AG04449 (cell line): ENCODE data around the gene PROZ.
A peak's percentile ranks its signal among the peaks of the same experiment; 100 is the strongest.

Experiments used
- CTCF ChIA-PET: fragments of 350-600 bp; formaldehyde crosslinking; extraction: SDS; loops from one replicate; lab custom pipeline; 2021; ENCODE audit warnings: antibody characterized with exemption; lab: Yijun Ruan, JAX
- POLR2A ChIA-PET: fragments of 400-600, 350-600 bp; formaldehyde crosslinking; extraction: SDS; loops from one replicate; lab custom pipeline; 2020; ENCODE audit warnings: antibody characterized with exemption, inconsistent platforms; lab: Yijun Ruan, JAX
- DNase-seq: peaks from one replicate; pipeline ENCODE4 v3.0.0-alpha.2; 2010; ENCODE audit warnings: low read depth, low spot score
- H3K4me3 ChIP-seq: 2 replicates; pipeline ENCODE4 v1.5.1; 2011; ENCODE audit warnings: low read depth, mild to moderate bottlenecking, control low read depth, low read length
- TF ChIP-seq, protein P1 (sequence below): IDR thresholded peaks from one replicate; pipeline ENCODE4 v1.5.1; 2011; ENCODE audit warnings: mild to moderate bottlenecking, moderate library complexity, low read length, control low read depth, inconsistent platforms; ENCODE audit not compliant: insufficient read depth; ENCODE audit errors: missing control alignments

The PROZ gene

DNA sequence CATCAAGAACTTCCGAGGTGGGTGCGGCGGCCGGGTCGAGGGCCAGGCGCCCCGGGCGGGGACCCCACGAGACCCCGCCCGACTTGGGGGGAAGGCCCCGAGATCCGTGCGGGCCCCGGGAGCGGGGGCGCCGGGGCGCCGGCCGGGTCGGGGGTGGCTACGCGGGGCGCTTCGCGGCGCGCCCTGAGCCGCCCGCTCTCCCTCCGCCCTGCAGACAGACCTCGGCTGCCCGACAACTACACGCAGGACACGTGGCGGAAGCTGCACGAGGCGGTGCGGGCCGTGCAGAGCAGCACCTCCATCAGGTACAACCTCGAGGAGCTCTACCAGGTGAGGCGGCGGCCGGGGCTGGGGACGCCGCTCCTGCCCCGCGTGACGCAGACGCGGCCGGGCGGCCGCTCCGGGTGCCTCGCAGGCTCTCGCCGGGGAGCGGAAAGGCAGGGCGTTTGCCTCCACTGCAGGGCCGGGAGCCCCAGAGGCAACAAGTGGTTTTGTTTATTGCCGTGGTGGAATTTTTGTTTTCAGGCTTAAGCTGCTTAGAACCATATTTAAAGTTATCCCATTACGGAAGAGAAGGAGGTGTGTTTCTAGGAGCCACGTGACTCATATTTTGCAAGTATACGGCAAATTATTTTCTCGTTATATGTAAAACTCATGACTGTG, 51.4 kb downstream of the PROZ start:
- DNase-seq = no peak
- CTCF ChIA-PET = interaction anchor here (1.2 to 1.4 kb wide), 5 partner anchors 9 to 175 kb away, joined by 3 to 7 read pairs (median 4); no protein-coding TSS in a partner anchor
- H3K4me3 ChIP-seq = peak overlapping the region; percentile 76
- TF ChIP-seq, protein P1, sequence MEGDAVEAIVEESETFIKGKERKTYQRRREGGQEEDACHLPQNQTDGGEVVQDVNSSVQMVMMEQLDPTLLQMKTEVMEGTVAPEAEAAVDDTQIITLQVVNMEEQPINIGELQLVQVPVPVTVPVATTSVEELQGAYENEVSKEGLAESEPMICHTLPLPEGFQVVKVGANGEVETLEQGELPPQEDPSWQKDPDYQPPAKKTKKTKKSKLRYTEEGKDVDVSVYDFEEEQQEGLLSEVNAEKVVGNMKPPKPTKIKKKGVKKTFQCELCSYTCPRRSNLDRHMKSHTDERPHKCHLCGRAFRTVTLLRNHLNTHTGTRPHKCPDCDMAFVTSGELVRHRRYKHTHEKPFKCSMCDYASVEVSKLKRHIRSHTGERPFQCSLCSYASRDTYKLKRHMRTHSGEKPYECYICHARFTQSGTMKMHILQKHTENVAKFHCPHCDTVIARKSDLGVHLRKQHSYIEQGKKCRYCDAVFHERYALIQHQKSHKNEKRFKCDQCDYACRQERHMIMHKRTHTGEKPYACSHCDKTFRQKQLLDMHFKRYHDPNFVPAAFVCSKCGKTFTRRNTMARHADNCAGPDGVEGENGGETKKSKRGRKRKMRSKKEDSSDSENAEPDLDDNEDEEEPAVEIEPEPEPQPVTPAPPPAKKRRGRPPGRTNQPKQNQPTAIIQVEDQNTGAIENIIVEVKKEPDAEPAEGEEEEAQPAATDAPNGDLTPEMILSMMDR = no peak
- POLR2A ChIA-PET = interaction anchor here (0.7 to 1.1 kb wide), 2 partner anchors 23 to 57 kb away, joined by 3 to 5 read pairs; no protein-coding TSS in a partner anchor

DNA sequence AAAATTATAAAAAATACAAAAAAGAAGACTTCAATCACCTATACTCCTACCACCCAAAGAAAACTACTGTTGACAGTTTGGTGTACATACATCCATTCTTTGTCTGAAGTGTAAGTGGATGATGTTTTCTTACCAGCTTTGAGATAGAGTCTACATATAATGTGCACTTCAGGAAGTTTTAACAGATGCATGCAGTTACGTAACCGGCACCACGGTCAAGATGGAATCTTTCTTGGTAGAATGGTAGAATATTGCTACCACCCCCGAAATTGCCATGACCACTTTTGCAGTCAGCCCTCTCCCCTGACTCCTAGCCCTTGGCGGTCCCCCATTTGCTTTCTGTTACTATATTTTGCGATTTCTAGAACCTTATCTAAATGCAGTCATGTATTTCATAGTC, 52.4 kb downstream of the PROZ start:
- ChIA-PET CTCF (interaction anchor here (1.2 kb wide), 1 partner anchor 30 kb away, joined by 4 read pairs; no protein-coding TSS in a partner anchor), POLR2A (no interaction called here)
- TF ChIP-seq, protein P1 = no peak

GRCh38 chr13:113211774-113212173, 53.3 kb downstream of the PROZ start:
- CTCF ChIA-PET = no interaction called here
- POLR2A ChIA-PET = no interaction called here
- TF ChIP-seq, protein P1 = no peak
- no peak for DNase-seq
- H3K4me3 ChIP-seq = no peak overlapping the region

More for the DNA sequence above, 52.4 kb downstream of the PROZ start:
- DNase-seq = no peak
- peak overlapping the region; percentile 13 for H3K4me3 ChIP-seq

- no peak for DNase-seq
- ChIA-PET POLR2A (no interaction called here), CTCF (no interaction called here)
- H3K4me3 ChIP-seq = no peak overlapping the region
- TF ChIP-seq, protein P1 = no peak
Observed at GRCh38 chr13:113216254-113217048, 58.0 kb downstream of the PROZ start.

GRCh38 chr13:113218586-113218985, 60.1 kb downstream of the PROZ start:
- ChIA-PET POLR2A (no interaction called here), CTCF (interaction anchor here (0.8 to 2.0 kb wide), 4 partner anchors 9 to 189 kb away, joined by 3 to 5 read pairs (median 4); partner anchors contain the start of gene CUL4A)
- DNase-seq = no peak
- TF ChIP-seq, protein P1 = no peak
- H3K4me3 ChIP-seq = no peak overlapping the region
